Loucy (cell line): Measurements from ENCODE around the gene MBD2.

Experiments used
- H2AFZ ChIP-seq: fragments of 200-600 bp; sonication (generic); 2 replicates; pipeline ENCODE4 v1.6.0; 2016; ENCODE audit warnings: antibody characterized with exemption, mild to moderate bottlenecking, low read length, moderate library complexity
- H3F3A ChIP-seq: fragments of 200-600 bp; 2 replicates; pipeline ENCODE4 v1.6.0; 2016; ENCODE audit warnings: antibody characterized with exemption, low read depth, mild to moderate bottlenecking
- H3K27me3 ChIP-seq: fragments of 200-600 bp; sonication (generic); 2 replicates; pipeline ENCODE4 v1.6.1; 2014; ENCODE audit warnings: low read length, mild to moderate bottlenecking; ENCODE audit not compliant: insufficient read depth, poor library complexity, severe bottlenecking
- H3K36me3 ChIP-seq: fragments of 200-600 bp; sonication (generic); 2 replicates; pipeline ENCODE4 v1.6.1; 2016; ENCODE audit warnings: low read length; ENCODE audit not compliant: insufficient read depth
- H3K4me1 ChIP-seq: fragments of 200-600 bp; sonication (generic); 2 replicates; pipeline ENCODE4 v1.5.1; 2014; ENCODE audit warnings: low read length, mild to moderate bottlenecking; ENCODE audit not compliant: insufficient read depth, poor library complexity, severe bottlenecking
- H3K4me2 ChIP-seq: fragments of 200-600 bp; sonication (generic); 2 replicates; pipeline ENCODE4 v1.6.0; 2014; ENCODE audit warnings: antibody characterized with exemption, low read length, low read depth, mild to moderate bottlenecking; ENCODE audit not compliant: poor library complexity, severe bottlenecking
- H3K4me3 ChIP-seq: fragments of 200-600 bp; sonication (generic); 2 replicates; pipeline ENCODE4 v1.5.1; 2014; ENCODE audit warnings: low read length, mild to moderate bottlenecking, mixed read lengths; ENCODE audit not compliant: poor library complexity, severe bottlenecking
- H3K79me2 ChIP-seq: fragments of 200-600 bp; sonication (generic); 2 replicates; pipeline ENCODE4 v1.6.1; 2014; ENCODE audit warnings: low read length; ENCODE audit not compliant: insufficient read depth
- H3K9ac ChIP-seq: fragments of 200-600 bp; sonication (generic); 2 replicates; pipeline ENCODE4 v1.6.0; 2014; ENCODE audit warnings: mild to moderate bottlenecking, low read depth, low read length, moderate library complexity; ENCODE audit not compliant: poor library complexity, severe bottlenecking
- H3K9me2 ChIP-seq: fragments of 200-600 bp; sonication (generic); replicated peaks from 2 replicates; pipeline ENCODE4 v1.6.1; 2016; ENCODE audit warnings: low read depth, low read length, mixed read lengths
- H3K9me3 ChIP-seq: fragments of 200-600 bp; sonication (generic); 2 replicates; pipeline ENCODE4 v1.6.1; 2014; ENCODE audit warnings: mild to moderate bottlenecking, antibody characterized with exemption, low read length, low read depth; ENCODE audit not compliant: insufficient read depth
- H4K20me1 ChIP-seq: fragments of 200-600 bp; sonication (generic); 2 replicates; pipeline ENCODE4 v1.6.0; 2014; ENCODE audit warnings: antibody characterized with exemption, low read length, mild to moderate bottlenecking; ENCODE audit not compliant: insufficient read depth, poor library complexity, severe bottlenecking
- EZH2phosphoT487 ChIP-seq: fragments of 200-600 bp; IDR thresholded peaks from 2 replicates; pipeline ENCODE4 v1.6.1; 2018; ENCODE audit warnings: antibody characterized with exemption, mild to moderate bottlenecking, moderate library complexity, borderline replicate concordance
- TF ChIP-seq, protein P1 (sequence below): fragments of 200-600 bp; sonication (generic); conservative IDR thresholded peaks from 2 replicates; pipeline ENCODE4 v1.5.1; 2014; ENCODE audit warnings: mild to moderate bottlenecking, antibody characterized with exemption, low read length

MBD2 gene

DNA sequence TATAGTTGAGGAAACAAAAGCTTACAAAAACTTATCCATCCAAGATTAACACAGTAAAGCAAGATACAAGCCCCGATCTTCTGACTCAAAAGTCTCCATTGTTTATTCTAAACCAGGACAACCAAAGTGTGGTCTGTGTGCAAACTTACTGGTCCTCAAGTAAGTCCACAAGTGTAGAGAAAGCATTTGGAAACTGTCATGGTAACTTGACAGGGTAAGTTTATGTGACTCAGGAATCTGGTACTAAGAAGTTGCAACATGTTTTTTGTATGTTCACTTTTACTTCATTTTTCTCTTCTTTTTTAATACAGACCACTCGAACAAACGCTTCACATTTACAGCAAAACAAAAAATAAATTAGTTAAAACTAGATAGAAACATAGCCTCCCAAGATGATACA is 9.4 kb downstream of the MBD2 start:
- H3K4me1 ChIP-seq, result peaks cover 51% of the 10 kb centered on the region
- H3K79me2 ChIP-seq, result peaks cover 92% of the 10 kb centered on the region
- no peak overlapping the region for H3K9ac ChIP-seq
- peaks cover 55% of the 10 kb centered on the region for H4K20me1 ChIP-seq
- no peaks in the 10 kb centered on the region for H3K9me3 ChIP-seq
- no peak overlapping the region for H3K4me3 ChIP-seq
- TF ChIP-seq EZH2phosphoT487, result no peak
- TF ChIP-seq, protein P1, sequence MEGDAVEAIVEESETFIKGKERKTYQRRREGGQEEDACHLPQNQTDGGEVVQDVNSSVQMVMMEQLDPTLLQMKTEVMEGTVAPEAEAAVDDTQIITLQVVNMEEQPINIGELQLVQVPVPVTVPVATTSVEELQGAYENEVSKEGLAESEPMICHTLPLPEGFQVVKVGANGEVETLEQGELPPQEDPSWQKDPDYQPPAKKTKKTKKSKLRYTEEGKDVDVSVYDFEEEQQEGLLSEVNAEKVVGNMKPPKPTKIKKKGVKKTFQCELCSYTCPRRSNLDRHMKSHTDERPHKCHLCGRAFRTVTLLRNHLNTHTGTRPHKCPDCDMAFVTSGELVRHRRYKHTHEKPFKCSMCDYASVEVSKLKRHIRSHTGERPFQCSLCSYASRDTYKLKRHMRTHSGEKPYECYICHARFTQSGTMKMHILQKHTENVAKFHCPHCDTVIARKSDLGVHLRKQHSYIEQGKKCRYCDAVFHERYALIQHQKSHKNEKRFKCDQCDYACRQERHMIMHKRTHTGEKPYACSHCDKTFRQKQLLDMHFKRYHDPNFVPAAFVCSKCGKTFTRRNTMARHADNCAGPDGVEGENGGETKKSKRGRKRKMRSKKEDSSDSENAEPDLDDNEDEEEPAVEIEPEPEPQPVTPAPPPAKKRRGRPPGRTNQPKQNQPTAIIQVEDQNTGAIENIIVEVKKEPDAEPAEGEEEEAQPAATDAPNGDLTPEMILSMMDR, result no peak
- no peaks in the 10 kb centered on the region for H3K9me2 ChIP-seq
- no peaks in the 10 kb centered on the region for H3K27me3 ChIP-seq
- 0 out of 2 replicates have a peak, but pooled peaks cover 4% of the 10 kb centered on the region for H3F3A ChIP-seq
- H3K36me3 ChIP-seq, result no peaks in the 10 kb centered on the region
- no peak overlapping the region for H3K4me2 ChIP-seq
- H2AFZ ChIP-seq, result no peak overlapping the region

DNA sequence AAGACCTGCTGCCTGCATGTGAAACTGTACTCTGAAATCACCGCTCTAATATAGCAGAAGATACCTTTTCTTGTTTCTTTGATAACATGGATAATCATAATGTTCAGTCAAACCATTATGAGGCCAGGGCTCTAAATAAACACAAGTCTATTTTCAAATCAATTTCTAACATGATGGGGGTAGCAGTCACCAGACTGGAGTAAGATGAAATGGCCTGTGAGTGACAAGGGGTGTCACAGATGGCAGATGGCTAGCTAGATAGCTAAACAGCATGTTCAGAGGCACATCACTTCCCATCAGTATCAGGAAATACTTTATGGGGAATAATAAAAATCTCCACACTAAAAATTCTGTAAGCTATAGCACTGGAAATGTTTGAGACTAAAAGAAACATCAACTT is 14.0 kb downstream of the MBD2 start:
- peaks cover 93% of the 10 kb centered on the region for H3K79me2 ChIP-seq
- no peaks in the 10 kb centered on the region for H3K9me2 ChIP-seq
- peaks cover 50% of the 10 kb centered on the region for H4K20me1 ChIP-seq
- peak overlapping the region; percentile 30 for H3K4me2 ChIP-seq
- no peak overlapping the region for H2AFZ ChIP-seq
- H3F3A ChIP-seq, result 0 out of 2 replicates have a peak, but pooled peaks cover 4% of the 10 kb centered on the region
- no peaks in the 10 kb centered on the region for H3K36me3 ChIP-seq
- no peaks in the 10 kb centered on the region for H3K27me3 ChIP-seq
- no peak overlapping the region for H3K4me3 ChIP-seq
- H3K9ac ChIP-seq, result no peak overlapping the region
- H3K4me1 ChIP-seq, result peaks cover 44% of the 10 kb centered on the region
- TF ChIP-seq, protein P1, result no peak
- no peak for TF ChIP-seq EZH2phosphoT487
- no peaks in the 10 kb centered on the region for H3K9me3 ChIP-seq

DNA sequence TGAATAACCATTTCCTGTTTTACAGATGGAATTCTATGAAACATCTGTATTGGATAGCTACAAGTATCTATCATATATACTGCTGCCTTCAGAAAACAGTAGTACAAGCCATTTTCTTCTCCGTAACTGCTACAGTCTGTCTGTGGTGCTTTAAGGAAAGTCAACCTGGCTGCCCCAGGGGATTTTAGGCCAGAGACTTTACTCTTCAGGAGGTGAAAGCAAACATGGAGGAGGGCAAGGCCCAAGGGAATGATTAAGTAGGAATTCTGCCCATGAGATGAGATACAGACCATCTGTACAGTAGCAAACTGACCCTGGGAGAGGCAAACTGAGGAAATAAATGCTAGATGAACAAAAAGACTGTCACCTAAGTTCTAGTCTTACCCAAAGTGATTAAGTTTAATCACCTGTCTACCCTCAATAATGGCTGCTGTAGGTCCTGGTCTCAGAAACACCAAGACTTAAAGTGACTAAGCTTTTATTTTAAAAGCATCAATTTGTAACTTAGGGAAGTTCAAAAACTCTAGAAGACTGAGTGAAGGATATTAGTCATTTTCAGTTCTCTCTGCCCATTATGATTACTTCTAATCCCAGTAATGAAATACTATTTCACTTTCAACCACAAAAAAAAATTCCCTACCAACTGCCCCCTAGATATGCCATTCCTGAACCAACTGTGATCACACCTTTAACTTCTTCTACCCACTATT is 14.8 kb downstream of the MBD2 start:
- Histone ChIP-seq H3K36me3 (peaks cover 3% of the 10 kb centered on the region; the same call in 1 of the 2 replicates), H3K79me2 (peaks cover 91% of the 10 kb centered on the region), H3K9me3 (no peaks in the 10 kb centered on the region), H3K4me2 (peak overlapping the region; percentile 30), H4K20me1 (peaks cover 50% of the 10 kb centered on the region), H3K27me3 (no peaks in the 10 kb centered on the region), H3K4me1 (peaks cover 44% of the 10 kb centered on the region), H2AFZ (no peak overlapping the region), H3F3A (0 out of 2 replicates have a peak, but pooled peaks cover 4% of the 10 kb centered on the region), H3K9me2 (no peaks in the 10 kb centered on the region), H3K9ac (no peak overlapping the region), H3K4me3 (peak overlapping the region; percentile 22)
- no peak for TF ChIP-seq EZH2phosphoT487

DNA sequence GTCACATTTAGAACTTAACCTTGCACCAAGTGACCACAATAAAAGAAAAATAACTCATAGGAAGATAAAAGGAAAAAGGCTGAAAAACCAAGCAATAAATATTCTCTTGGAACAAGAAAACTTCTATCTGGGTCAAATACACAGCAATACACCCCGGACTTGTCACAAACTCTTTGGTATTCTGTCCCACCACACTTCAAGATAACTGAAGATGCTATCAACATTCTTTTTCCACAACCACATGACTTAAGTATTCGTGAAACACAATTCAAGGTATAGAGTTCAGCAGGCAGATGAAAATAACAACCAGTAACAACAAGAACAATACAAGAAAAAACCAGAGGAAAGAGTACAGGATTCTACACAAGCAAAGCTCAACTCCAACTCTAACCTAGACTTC is 18.0 kb downstream of the MBD2 start:
- H3K4me3 ChIP-seq, result no peak overlapping the region
- H3K9ac ChIP-seq, result no peak overlapping the region
- peaks cover 34% of the 10 kb centered on the region for H3K4me1 ChIP-seq
- H3F3A ChIP-seq, result 0 out of 2 replicates have a peak, but pooled peaks cover 4% of the 10 kb centered on the region
- H4K20me1 ChIP-seq, result peaks cover 41% of the 10 kb centered on the region
- H3K9me3 ChIP-seq, result no peaks in the 10 kb centered on the region
- no peaks in the 10 kb centered on the region for H3K9me2 ChIP-seq
- H3K36me3 ChIP-seq, result peaks cover 29% of the 10 kb centered on the region; the same call in 1 of the 2 replicates
- H3K4me2 ChIP-seq, result peak overlapping the region; percentile 0
- H2AFZ ChIP-seq, result no peak overlapping the region
- H3K79me2 ChIP-seq, result peaks cover 81% of the 10 kb centered on the region
- TF ChIP-seq EZH2phosphoT487, result no peak
- TF ChIP-seq, protein P1, result no peak
- no peaks in the 10 kb centered on the region for H3K27me3 ChIP-seq
